GM06990 (cell line): ENCODE results near the gene TIE1.

Experiments
- DNase-seq: peaks from one replicate; pipeline ENCODE4 v3.0.0-alpha.2; 2011; ENCODE audit not compliant: insufficient read length; ENCODE audit errors: extremely low read depth
- H3K27me3 ChIP-seq: replicated peaks from 2 replicates; pipeline ENCODE4 v1.6.0; 2011; ENCODE audit warnings: low read length; ENCODE audit not compliant: control insufficient read depth, insufficient read depth
- H3K36me3 ChIP-seq: 2 replicates; pipeline ENCODE4 v1.5.1; 2011; ENCODE audit warnings: low read length; ENCODE audit not compliant: control insufficient read depth, insufficient read depth
- H3K4me3 ChIP-seq: replicated peaks from 2 replicates; pipeline ENCODE4 v1.5.1; 2011; ENCODE audit warnings: low read depth, mild to moderate bottlenecking, control low read depth, low read length
- TF ChIP-seq, protein P1 (sequence below): IDR thresholded peaks from 2 replicates; pipeline ENCODE4 v1.5.1; 2011; ENCODE audit warnings: low read length, control low read depth, mild to moderate bottlenecking, inconsistent platforms; ENCODE audit not compliant: insufficient read depth, poor library complexity, severe bottlenecking

The TIE1 gene

DNA sequence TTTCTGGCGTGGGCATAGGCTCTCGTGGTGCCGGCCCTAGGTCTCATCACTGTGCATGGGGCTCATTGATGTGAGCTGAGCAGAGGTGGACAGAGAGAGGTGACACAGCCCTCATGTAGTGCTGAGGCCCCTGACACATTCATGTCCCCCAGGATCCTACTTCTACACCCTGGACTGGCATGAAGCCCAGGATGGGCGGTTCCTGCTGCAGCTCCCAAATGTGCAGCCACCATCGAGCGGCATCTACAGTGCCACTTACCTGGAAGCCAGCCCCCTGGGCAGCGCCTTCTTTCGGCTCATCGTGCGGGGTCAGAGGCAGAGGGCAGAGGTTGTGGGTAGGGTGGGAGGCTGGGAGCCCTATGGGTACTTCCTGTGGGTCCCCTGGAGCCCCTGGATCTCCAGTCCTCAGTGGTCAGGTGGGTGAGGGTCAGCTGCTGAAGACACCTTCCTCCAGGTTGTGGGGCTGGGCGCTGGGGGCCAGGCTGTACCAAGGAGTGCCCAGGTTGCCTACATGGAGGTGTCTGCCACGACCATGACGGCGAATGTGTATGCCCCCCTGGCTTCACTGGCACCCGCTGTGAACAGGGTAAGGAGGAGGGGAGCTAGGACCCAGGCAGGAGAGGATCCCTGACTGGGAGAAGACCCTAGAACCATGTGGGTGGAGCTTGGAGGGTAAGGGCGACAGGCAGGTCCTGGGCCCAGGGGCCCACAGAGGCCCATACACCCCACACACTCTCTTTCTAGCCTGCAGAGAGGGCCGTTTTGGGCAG, 6.1 kb downstream of the TIE1 start:
- Histone ChIP-seq H3K4me3 (no peak overlapping the region), H3K36me3 (no peaks in the 10 kb centered on the region), H3K27me3 (no peaks in the 10 kb centered on the region; the same call in 1 of the 2 replicates)
- DNase-seq = no peak
- TF ChIP-seq, protein P1, sequence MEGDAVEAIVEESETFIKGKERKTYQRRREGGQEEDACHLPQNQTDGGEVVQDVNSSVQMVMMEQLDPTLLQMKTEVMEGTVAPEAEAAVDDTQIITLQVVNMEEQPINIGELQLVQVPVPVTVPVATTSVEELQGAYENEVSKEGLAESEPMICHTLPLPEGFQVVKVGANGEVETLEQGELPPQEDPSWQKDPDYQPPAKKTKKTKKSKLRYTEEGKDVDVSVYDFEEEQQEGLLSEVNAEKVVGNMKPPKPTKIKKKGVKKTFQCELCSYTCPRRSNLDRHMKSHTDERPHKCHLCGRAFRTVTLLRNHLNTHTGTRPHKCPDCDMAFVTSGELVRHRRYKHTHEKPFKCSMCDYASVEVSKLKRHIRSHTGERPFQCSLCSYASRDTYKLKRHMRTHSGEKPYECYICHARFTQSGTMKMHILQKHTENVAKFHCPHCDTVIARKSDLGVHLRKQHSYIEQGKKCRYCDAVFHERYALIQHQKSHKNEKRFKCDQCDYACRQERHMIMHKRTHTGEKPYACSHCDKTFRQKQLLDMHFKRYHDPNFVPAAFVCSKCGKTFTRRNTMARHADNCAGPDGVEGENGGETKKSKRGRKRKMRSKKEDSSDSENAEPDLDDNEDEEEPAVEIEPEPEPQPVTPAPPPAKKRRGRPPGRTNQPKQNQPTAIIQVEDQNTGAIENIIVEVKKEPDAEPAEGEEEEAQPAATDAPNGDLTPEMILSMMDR = no peak

DNA sequence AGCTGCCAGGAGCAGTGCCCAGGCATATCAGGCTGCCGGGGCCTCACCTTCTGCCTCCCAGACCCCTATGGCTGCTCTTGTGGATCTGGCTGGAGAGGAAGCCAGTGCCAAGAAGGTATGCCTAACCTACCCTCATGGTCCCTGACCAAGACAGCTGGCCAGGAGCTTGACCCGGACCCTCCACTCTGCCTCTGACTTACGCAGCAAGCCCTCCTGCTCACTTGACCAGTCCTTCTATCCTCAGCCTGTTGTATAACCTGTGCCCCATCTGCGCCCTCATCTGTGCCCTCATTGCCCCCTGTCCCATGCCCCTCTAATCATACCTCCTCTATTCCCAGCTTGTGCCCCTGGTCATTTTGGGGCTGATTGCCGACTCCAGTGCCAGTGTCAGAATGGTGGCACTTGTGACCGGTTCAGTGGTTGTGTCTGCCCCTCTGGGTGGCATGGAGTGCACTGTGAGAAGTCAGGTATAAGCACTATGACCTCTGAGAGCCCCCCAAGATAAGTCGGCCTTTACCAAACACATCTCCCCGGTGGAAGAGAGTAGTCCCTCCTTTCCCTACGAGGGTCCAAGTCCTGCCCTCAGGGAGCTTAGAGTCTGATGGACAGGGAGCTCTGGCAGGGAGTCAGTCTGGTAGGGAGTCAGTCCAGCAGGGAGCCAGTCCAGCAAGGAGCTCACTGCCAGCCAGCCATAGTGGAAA, 6.8 kb downstream of the TIE1 start:
- TF ChIP-seq, protein P1 = no peak
- no peaks in the 10 kb centered on the region for H3K36me3 ChIP-seq
- H3K27me3 ChIP-seq = no peaks in the 10 kb centered on the region; the same call in 1 of the 2 replicates
- no peak overlapping the region for H3K4me3 ChIP-seq
- DNase-seq = no peak

DNA sequence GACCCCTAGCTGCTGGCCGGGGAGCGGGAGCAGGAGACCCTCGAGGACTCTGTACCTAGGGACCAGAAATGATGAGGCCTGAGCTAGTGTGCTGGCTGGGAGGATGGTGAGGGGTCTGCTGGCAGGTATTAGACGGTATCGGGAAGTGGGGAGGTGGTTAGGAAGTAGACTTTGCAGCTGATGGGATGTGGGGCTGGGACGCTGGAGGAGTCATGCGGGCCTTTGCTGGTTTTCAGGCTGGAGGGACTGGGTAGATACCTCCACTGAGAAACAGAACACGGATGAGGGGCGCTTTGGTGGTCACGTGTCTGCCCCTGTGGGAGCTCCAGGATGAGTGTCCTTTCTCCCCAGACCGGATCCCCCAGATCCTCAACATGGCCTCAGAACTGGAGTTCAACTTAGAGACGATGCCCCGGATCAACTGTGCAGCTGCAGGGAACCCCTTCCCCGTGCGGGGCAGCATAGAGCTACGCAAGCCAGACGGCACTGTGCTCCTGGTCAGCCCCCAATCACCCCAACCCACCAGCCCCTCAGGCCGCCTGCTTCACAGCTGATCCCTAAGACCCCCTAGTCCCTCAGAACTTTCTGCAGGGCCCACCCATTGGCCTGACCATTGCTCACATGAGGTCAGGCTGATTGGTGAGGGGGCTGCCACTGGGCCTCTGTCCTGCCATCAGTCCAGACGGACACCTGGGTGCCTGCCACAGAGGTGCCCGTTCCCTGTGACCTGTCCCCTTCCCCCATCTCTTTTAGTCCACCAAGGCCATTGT, 8.0 kb downstream of the TIE1 start:
- H3K36me3 ChIP-seq = no peaks in the 10 kb centered on the region
- no peak overlapping the region for H3K4me3 ChIP-seq
- H3K27me3 ChIP-seq = no peaks in the 10 kb centered on the region; the same call in 1 of the 2 replicates
- TF ChIP-seq, protein P1 = no peak
- no peak for DNase-seq

DNA sequence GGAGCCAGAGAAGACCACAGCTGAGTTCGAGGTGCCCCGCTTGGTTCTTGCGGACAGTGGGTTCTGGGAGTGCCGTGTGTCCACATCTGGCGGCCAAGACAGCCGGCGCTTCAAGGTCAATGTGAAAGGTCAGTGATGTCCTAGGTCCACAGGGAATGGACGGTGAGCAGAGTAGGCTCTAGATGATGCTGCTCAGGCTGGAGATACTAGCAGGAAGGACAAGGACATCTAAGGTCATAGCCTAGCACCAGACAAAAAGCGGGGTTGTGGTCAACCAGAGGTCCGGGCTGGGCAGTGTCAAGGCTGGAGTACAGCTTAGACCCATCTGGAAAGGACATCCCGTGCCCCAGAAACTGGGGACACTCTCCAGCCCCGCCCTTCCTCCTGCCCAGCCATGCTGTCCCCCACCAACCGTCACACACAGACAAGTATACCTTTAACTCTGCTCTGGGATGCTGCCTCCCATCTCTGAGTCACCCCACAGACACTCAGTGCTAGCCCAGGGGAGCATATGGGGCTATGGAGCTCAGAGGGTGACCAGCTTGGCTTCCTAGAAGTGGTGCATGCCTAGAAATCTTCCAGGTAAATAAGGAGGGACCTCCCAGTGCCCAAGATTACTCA, 8.7 kb downstream of the TIE1 start:
- DNase-seq = no peak
- TF ChIP-seq, protein P1 = no peak
- Histone ChIP-seq H3K36me3 (no peaks in the 10 kb centered on the region), H3K4me3 (no peak overlapping the region), H3K27me3 (no peaks in the 10 kb centered on the region; the same call in 1 of the 2 replicates)

DNA sequence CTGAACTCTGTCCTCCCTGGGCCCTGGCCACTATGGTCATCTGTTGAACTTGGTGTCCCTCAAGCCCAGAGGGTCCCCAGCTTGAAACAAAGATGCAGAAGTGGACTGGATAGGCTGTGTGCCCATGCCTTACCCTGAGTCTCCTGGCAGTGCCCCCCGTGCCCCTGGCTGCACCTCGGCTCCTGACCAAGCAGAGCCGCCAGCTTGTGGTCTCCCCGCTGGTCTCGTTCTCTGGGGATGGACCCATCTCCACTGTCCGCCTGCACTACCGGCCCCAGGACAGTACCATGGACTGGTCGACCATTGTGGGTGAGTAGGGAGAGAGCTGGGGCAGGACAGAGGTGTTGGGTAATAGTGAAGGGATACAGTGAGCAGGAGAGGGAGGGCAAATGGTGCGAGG, 10.7 kb downstream of the TIE1 start:
- no peaks in the 10 kb centered on the region for H3K36me3 ChIP-seq
- TF ChIP-seq, protein P1 = no peak
- no peaks in the 10 kb centered on the region; the same call in 1 of the 2 replicates for H3K27me3 ChIP-seq
- no peak overlapping the region for H3K4me3 ChIP-seq
- DNase-seq = no peak
